Natural killer cell (primary cell): ENCODE measurements around the gene KLRD1. TPM values are rescaled to one million over a fixed set of nuclear protein-coding genes. Genes with fewer than 3 reads are reported as not detected.
"Not testable (repeated sequence)": the region's sequence is repeated elsewhere in the genome, so short reads cannot be mapped to it uniquely, and the experiment has no call there.

ENCODE experiments used
- ATAC-seq, 3 donors: fragments of 150-1000 bp in 2 of 3; fragments of 200-7000 bp in 1 of 3; cut with Tn5 transposase; 1 replicate in 1 of 3; 2 replicates in 2 of 3; pipeline ENCODE4 v1.10.0; 2021; ENCODE audit warnings: mild to moderate bottlenecking in 2 of 3, moderate library complexity in 2 of 3
- DNase-seq, 2 donors: peaks; one replicate each; pipeline versions ENCODE4 v3.0.0 to v3.0.0-alpha.2; 2013 to 2021; ENCODE audit warnings: mixed read lengths in 1 of 2
- H3K27ac ChIP-seq: one replicate; pipeline ENCODE4 v1.5.1; 2013; ENCODE audit warnings: mild to moderate bottlenecking, low read length
- H3K27me3 ChIP-seq: one replicate; pipeline ENCODE4 v1.6.1; 2013; ENCODE audit warnings: low read length; ENCODE audit not compliant: control insufficient read depth, insufficient read depth
- H3K36me3 ChIP-seq: one replicate; pipeline ENCODE4 v1.6.1; 2013; ENCODE audit warnings: low read length; ENCODE audit not compliant: control insufficient read depth, insufficient read depth
- H3K4me1 ChIP-seq: one replicate; pipeline ENCODE4 v1.6.1; 2013; ENCODE audit warnings: low read length; ENCODE audit not compliant: control insufficient read depth, insufficient read depth
- H3K4me3 ChIP-seq: one replicate; pipeline ENCODE4 v1.5.1; 2013; ENCODE audit warnings: low read length
- H3K9me3 ChIP-seq: one replicate; pipeline ENCODE4 v1.6.1; 2013; ENCODE audit warnings: low read length; ENCODE audit not compliant: control insufficient read depth, insufficient read depth
- H3K27ac Mint-ChIP-seq, 2 donors: one replicate each; pipeline ENCODE4 v1.8.0; 2022; ENCODE audit warnings: mild to moderate bottlenecking in 2 of 2, mixed read lengths in 2 of 2, moderate library complexity in 1 of 2
- H3K27me3 Mint-ChIP-seq, 2 donors: one replicate each; pipeline ENCODE4 v1.8.0; 2022; ENCODE audit warnings: low read depth in 2 of 2, mixed read lengths in 2 of 2
- H3K36me3 Mint-ChIP-seq: one replicate; pipeline ENCODE4 v1.8.0; 2022; ENCODE audit warnings: mixed read lengths
- H3K4me1 Mint-ChIP-seq, 2 donors: one replicate each; pipeline ENCODE4 v1.8.0; 2022; ENCODE audit warnings: mixed read lengths in 2 of 2
- H3K4me3 Mint-ChIP-seq: one replicate; pipeline ENCODE4 v1.8.0; 2022; ENCODE audit warnings: mild to moderate bottlenecking, moderate library complexity, mixed read lengths
- H3K9me3 Mint-ChIP-seq, 2 donors: one replicate each; pipeline ENCODE4 v1.8.0; 2022; ENCODE audit warnings: mixed read lengths in 2 of 2
- WGBS: methylation state at CpG from one replicate; pipeline ENCODE4 v1.1.7; 2013; ENCODE audit warnings: missing lambda C conversion rate; ENCODE audit not compliant: insufficient coverage; 5-methylcytosine and 5-hydroxymethylcytosine counted together
- intact Hi-C: fragments of 100-400 bp; cut with micrococcal nuclease; formaldehyde crosslinking; loops from one replicate; pipeline ENCODE4 v1.14.2; 2022
- total RNA-seq, 4 donors: library from RNA; stranded (reverse); fragments of 120-200 nt in 1 of 4; gene quantifications; one replicate each; pipeline versions ENCODE4 v1.2.3 to v1.2.4, GENCODE V29; 2013 to 2022
- TF ChIP-seq, protein P1 (sequence below): fragments of 200-600 bp; IDR thresholded peaks from one replicate; pipeline ENCODE4 v1.8.0; 2022; ENCODE audit warnings: antibody characterized with exemption

KLRD1 gene
- total RNA-seq, 3 donors from 2014 or later (not counting 1 experiment from before 2014, with no cell fraction given), result 568 to 782 (median 688) TPM

- H3K27ac Mint-ChIP-seq, result peak overlapping the region in 1 of 2 donors; percentile 85
- H3K36me3 ChIP-seq, result peaks cover 83% of the 10 kb centered on the region
- no peak overlapping the region for H3K4me3 ChIP-seq
- DNase-seq (peak in 1 of 2 donors; percentile 35), ATAC-seq (peak; percentile 60 to 84 (median 82))
- H3K9me3 ChIP-seq, result no peaks in the 10 kb centered on the region
- no peaks in the 10 kb centered on the region for H3K27me3 Mint-ChIP-seq
- TF ChIP-seq, protein P1, sequence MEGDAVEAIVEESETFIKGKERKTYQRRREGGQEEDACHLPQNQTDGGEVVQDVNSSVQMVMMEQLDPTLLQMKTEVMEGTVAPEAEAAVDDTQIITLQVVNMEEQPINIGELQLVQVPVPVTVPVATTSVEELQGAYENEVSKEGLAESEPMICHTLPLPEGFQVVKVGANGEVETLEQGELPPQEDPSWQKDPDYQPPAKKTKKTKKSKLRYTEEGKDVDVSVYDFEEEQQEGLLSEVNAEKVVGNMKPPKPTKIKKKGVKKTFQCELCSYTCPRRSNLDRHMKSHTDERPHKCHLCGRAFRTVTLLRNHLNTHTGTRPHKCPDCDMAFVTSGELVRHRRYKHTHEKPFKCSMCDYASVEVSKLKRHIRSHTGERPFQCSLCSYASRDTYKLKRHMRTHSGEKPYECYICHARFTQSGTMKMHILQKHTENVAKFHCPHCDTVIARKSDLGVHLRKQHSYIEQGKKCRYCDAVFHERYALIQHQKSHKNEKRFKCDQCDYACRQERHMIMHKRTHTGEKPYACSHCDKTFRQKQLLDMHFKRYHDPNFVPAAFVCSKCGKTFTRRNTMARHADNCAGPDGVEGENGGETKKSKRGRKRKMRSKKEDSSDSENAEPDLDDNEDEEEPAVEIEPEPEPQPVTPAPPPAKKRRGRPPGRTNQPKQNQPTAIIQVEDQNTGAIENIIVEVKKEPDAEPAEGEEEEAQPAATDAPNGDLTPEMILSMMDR, result no peak
- H3K4me1 ChIP-seq, result peaks cover 49% of the 10 kb centered on the region
- H3K27me3 ChIP-seq, result no peaks in the 10 kb centered on the region
- intact Hi-C loops, result loop anchor here (5.0 kb wide), 1 partner anchor 35 kb away; the partner anchor contains the start of gene KLRC4
- H3K36me3 Mint-ChIP-seq, result peaks cover 55% of the 10 kb centered on the region
- H3K4me1 Mint-ChIP-seq, result peaks cover 58 to 76% of the 10 kb centered on the region in 2 donors
- H3K27ac ChIP-seq, result peak overlapping the region; percentile 35
- H3K4me3 Mint-ChIP-seq, result peak overlapping the region; percentile 41
- WGBS, result 24% methylated on average over 1 of the region's 1 CpG
- H3K9me3 Mint-ChIP-seq, result peaks cover 0 to 2% of the 10 kb centered on the region in 2 donors
Measured at GRCh38 chr12:10372559-10372958, 64.9 kb downstream of the KLRD1 start.

- Mint-ChIP-seq H3K36me3 (peaks cover 47% of the 10 kb centered on the region), H3K27me3 (no peaks in the 10 kb centered on the region), H3K27ac (peak overlapping the region in 1 of 2 donors; percentile 85), H3K4me3 (peak overlapping the region; percentile 75), H3K4me1 (peaks cover 69 to 70% of the 10 kb centered on the region in 2 donors), H3K9me3 (no peaks in the 10 kb centered on the region)
- Histone ChIP-seq H3K27me3 (no peaks in the 10 kb centered on the region), H3K4me1 (peaks cover 43% of the 10 kb centered on the region), H3K27ac (peak overlapping the region; percentile 62), H3K9me3 (no peaks in the 10 kb centered on the region), H3K4me3 (no peak overlapping the region), H3K36me3 (peaks cover 91% of the 10 kb centered on the region)
- TF ChIP-seq, protein P1, result no peak
- intact Hi-C loops, result loop anchor here (5.0 kb wide), 1 partner anchor 33 kb away; the partner anchor contains the start of gene KLRC4
- no peak for DNase-seq
- no peak for ATAC-seq
- WGBS, result 54% methylated on average over 2 of the region's 3 CpGs
Measured at GRCh38 chr12:10374624-10375018, 67.0 kb downstream of the KLRD1 start.

DNA sequence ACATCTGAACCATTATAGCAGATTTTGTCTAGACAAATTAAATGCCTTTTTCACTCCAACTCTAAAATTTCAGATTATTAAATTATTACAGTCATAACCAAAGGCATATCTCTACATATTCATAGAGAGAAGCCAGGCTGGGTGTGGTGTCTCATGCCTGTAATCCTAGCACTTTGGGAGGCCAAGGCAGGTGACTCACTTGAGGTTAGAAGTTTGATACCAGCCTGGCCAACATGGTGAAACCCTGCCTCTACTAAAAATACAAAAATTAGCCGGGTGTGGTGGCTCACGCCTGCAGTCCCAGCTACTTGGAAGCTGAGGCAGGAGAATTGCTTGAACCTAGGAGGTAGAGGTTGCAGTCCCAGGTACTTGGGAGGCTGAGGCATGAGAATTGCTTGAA, 71.1 kb downstream of the KLRD1 start:
- H3K9me3 Mint-ChIP-seq, intact Hi-C loops, H3K27me3 Mint-ChIP-seq, H3K4me3 ChIP-seq, H3K9me3 ChIP-seq, H3K27me3 ChIP-seq, H3K27ac ChIP-seq, DNase-seq: not testable (repeated sequence)
- WGBS, result 63% methylated on average over 1 of the region's 2 CpGs
- Histone ChIP-seq H3K36me3 (peaks cover 95% of the 10 kb centered on the region), H3K4me1 (peaks cover 38% of the 10 kb centered on the region)
- Mint-ChIP-seq H3K4me1 (peaks cover 68 to 70% of the 10 kb centered on the region in 2 donors), H3K36me3 (peaks cover 38% of the 10 kb centered on the region), H3K27ac (peak overlapping the region; percentile 68 to 89), H3K4me3 (peak overlapping the region; percentile 28)
- peak in 1 of 3 donors; percentile 17 for ATAC-seq

Other genes with a start within 250 kb of the KLRD1 start
- gene CLEC1A, start 208.9 kb upstream of the KLRD1 start, total RNA-seq, result not detected
- gene CLEC7A, start 177.7 kb upstream of the KLRD1 start, total RNA-seq, result 10 to 100 TPM in 2 of 3 donors, 1 to 10 TPM in 1; 7.7 to 22.3 (median 20.8) TPM
- gene OLR1, start 135.7 kb upstream of the KLRD1 start, total RNA-seq, result 1 to 10 TPM in 2 of 3 donors, not detected in 1; 2.3 to 3.1 TPM
- 1 to 10 TPM in 1 of 3 donors, not detected in 2; 1.5 TPM for gene TMEM52B, start 128.8 kb upstream of the KLRD1 start, total RNA-seq
- 100 to 1,000 TPM; 157 to 233 (median 160) TPM for gene GABARAPL1, start 95.0 kb upstream of the KLRD1 start, total RNA-seq
- gene KLRK1, start 82.2 kb downstream of the KLRD1 start, total RNA-seq, result 100 to 1,000 TPM; 398 to 543 (median 515) TPM
- 10 to 100 TPM; 15.9 to 54.7 (median 51.4) TPM for gene KLRC4, start 101.9 kb downstream of the KLRD1 start, total RNA-seq
- gene KLRC3, start 112.7 kb downstream of the KLRD1 start, total RNA-seq, result 10 to 100 TPM; 10.7 to 69.1 (median 49.8) TPM
- gene KLRC2, start 128.1 kb downstream of the KLRD1 start, total RNA-seq, result 10 to 100 TPM in 2 of 3 donors, 1 to 10 TPM in 1; 3.0 to 57.5 (median 11.4) TPM
- gene KLRC1, start 145.5 kb downstream of the KLRD1 start, total RNA-seq, result 100 to 1,000 TPM in 1 of 3 donors, 10 to 100 TPM in 2; 30.0 to 180 (median 83.1) TPM
- gene EIF2S3B, start 198.0 kb downstream of the KLRD1 start, total RNA-seq, result under 1 TPM in 1 of 3 donors, not detected in 2; 0.88 TPM